A549 (cell line): ENCODE data around the gene SYNPR.

Experiments used
- CTCF ChIP-seq: fragments of >200 bp; sonication (Bioruptor Twin); formaldehyde crosslinking; IDR thresholded peaks from 3 replicates; pipeline ENCODE4 v1.5.1; 2016
- ELK1 ChIP-seq: fragments of 150-350 bp; IDR thresholded peaks from 2 replicates; pipeline ENCODE4 v1.6.1; 2014; ENCODE audit warnings: low read depth, mild to moderate bottlenecking, low read length
- EP300 ChIP-seq, 2 experiments: fragments of >200 bp; sonication (Bioruptor Twin); formaldehyde crosslinking; IDR thresholded peaks; 2 replicates in 1 of 2; 3 replicates in 1 of 2; pipeline ENCODE4 v1.6.1; 2016 to 2017
- ESRRA ChIP-seq: fragments of 150-350 bp; IDR thresholded peaks from 2 replicates; pipeline ENCODE4 v1.6.1; 2014; ENCODE audit warnings: mild to moderate bottlenecking, low read length, borderline replicate concordance
- FOSL2 ChIP-seq, 2 experiments: fragments of 450-650 bp in 1 of 2; fragments of >200 bp in 1 of 2; sonication (Bioruptor Twin) in 1 of 2; formaldehyde crosslinking; IDR thresholded peaks; 2 replicates each; pipeline versions ENCODE4 v1.5.0 to v1.6.1; 2016 to 2020; ENCODE audit warnings: mild to moderate bottlenecking in 1 of 2, moderate library complexity in 1 of 2
- HDAC2 ChIP-seq: fragments of 200-600 bp; sonication (generic); IDR thresholded peaks from 2 replicates; pipeline ENCODE4 v1.6.1; 2016
- MAX ChIP-seq: IDR thresholded peaks from 2 replicates; pipeline ENCODE4 v1.6.1; 2012
- MAZ ChIP-seq: fragments of 150-350 bp; IDR thresholded peaks from 2 replicates; pipeline ENCODE4 v1.6.1; 2014; ENCODE audit warnings: antibody characterized with exemption, low read depth, low read length, borderline replicate concordance
- POLR2A ChIP-seq: IDR thresholded peaks from 2 replicates; pipeline ENCODE4 v1.6.1; 2012; ENCODE audit warnings: mild to moderate bottlenecking, low read length
- POLR2AphosphoS2 ChIP-seq: conservative IDR thresholded peaks from 2 replicates; pipeline ENCODE4 v1.6.1; 2012; ENCODE audit warnings: low read length, improper control_type of control experiment, inconsistent platforms
- RFX5 ChIP-seq: fragments of 450-650 bp; IDR thresholded peaks from 2 replicates; pipeline ENCODE4 v1.7.1; 2014; ENCODE audit warnings: antibody characterized with exemption, mild to moderate bottlenecking, moderate library complexity
- SREBF2 ChIP-seq: fragments of 450-650 bp; IDR thresholded peaks from 2 replicates; pipeline ENCODE4 v1.6.1; 2014; ENCODE audit warnings: mild to moderate bottlenecking, moderate library complexity
- TP53 ChIP-seq: fragments of 250-450 bp; sonication (Bioruptor Pico); IDR thresholded peaks from 2 replicates; pipeline ENCODE4 v1.5.0; 2021; ENCODE audit warnings: mild to moderate bottlenecking, moderate library complexity
- USF2 ChIP-seq: fragments of 450-650 bp; IDR thresholded peaks from 2 replicates; pipeline ENCODE4 v1.6.1; 2014; ENCODE audit warnings: antibody characterized with exemption

- TF ChIP-seq POLR2A, result no peak
- TF ChIP-seq CTCF, result no peak
- no peak for TF ChIP-seq MAX
- no peak for TF ChIP-seq HDAC2
- TF ChIP-seq USF2, result no peak
- TF ChIP-seq EP300 (IDR thresholded peaks at IDR 0.05), result no peak
- TF ChIP-seq MAZ, result no peak
- TF ChIP-seq POLR2AphosphoS2, result no peak
- no peak for TF ChIP-seq ELK1
- no peak for TF ChIP-seq RFX5
- TF ChIP-seq SREBF2, result no peak
- no peak for TF ChIP-seq FOSL2 (IDR thresholded peaks at IDR 0.05)
- TF ChIP-seq FOSL2 (CRISPR knock-in tag; IDR thresholded peaks at IDR 0.05), result no peak
- TF ChIP-seq ESRRA, result no peak
- TF ChIP-seq TP53, result no peak
Measured at GRCh38 chr3:63607716-63608115, 329.6 kb downstream of the SYNPR start.
